ENCODE results near the gene PHACTR3. TPM values are rescaled to one million over a fixed set of nuclear protein-coding genes. Genes with fewer than 3 reads are reported as not detected.

Gene PHACTR3
- total and polyA plus RNA-seq, 2 donors (not counting 1 experiment from before 2014, with no cell fraction given) = not detected

DNA sequence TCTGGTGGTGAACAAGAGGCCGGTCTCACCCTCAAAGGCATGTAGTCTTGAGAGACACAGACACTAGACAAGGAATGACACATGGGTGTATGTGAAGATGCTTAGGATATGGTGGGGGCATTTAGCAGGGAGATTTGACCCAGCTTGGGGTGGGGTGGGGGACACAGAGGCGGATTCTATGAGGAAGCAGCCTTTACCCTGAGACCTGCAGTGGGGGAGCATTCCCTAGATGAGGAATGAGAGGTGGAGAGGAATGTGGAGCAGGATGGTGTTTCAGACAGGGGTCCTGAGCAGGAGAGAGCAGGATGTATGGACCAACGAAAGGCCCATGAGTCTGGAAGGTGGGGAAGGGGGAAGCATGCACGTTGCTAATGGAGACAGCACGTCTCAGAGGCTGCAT, 57.8 kb downstream of the PHACTR3 start:
- H3K36me3 ChIP-seq (ENCODE audit: control insufficient read depth, insufficient read depth, low read length) = no peaks in the 10 kb centered on the region
- H3K27me3 ChIP-seq (ENCODE audit: control insufficient read depth, insufficient read depth, low read length) = no peaks in the 10 kb centered on the region
- DNase-seq (ENCODE audit: low read depth in 2 of 2) = no peak
- H2AFZ ChIP-seq (ENCODE audit: low read length) = no peak overlapping the region
- H4K20me1 ChIP-seq (ENCODE audit: control insufficient read depth, extremely low read depth, insufficient read depth, low read length) = no peaks in the 10 kb centered on the region
- TF ChIP-seq, protein P1, sequence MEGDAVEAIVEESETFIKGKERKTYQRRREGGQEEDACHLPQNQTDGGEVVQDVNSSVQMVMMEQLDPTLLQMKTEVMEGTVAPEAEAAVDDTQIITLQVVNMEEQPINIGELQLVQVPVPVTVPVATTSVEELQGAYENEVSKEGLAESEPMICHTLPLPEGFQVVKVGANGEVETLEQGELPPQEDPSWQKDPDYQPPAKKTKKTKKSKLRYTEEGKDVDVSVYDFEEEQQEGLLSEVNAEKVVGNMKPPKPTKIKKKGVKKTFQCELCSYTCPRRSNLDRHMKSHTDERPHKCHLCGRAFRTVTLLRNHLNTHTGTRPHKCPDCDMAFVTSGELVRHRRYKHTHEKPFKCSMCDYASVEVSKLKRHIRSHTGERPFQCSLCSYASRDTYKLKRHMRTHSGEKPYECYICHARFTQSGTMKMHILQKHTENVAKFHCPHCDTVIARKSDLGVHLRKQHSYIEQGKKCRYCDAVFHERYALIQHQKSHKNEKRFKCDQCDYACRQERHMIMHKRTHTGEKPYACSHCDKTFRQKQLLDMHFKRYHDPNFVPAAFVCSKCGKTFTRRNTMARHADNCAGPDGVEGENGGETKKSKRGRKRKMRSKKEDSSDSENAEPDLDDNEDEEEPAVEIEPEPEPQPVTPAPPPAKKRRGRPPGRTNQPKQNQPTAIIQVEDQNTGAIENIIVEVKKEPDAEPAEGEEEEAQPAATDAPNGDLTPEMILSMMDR (conservative IDR thresholded peaks at IDR 0.05 in 1 of 2, IDR thresholded peaks at IDR 0.05 in 1 of 2; ENCODE audit: low read depth in 1 of 2, low read length in 2 of 2) = no peak
- no peak for TF ChIP-seq EZH2 (IDR thresholded peaks at IDR 0.05; ENCODE audit: low read length, missing control alignments)
- H3K4me2 ChIP-seq (ENCODE audit: extremely low read depth, insufficient read depth, low read length) = no peak overlapping the region
- no peaks in the 10 kb centered on the region for H3K9me3 ChIP-seq (ENCODE audit: control insufficient read depth, insufficient read depth, low read depth, low read length)
- no peak overlapping the region for H3K27ac ChIP-seq (ENCODE audit: insufficient read depth, low read length)
- H3K4me1 ChIP-seq (ENCODE audit: control insufficient read depth, extremely low read depth, insufficient read depth, low read length) = no peaks in the 10 kb centered on the region
- no peaks in the 10 kb centered on the region for H3K79me2 ChIP-seq (ENCODE audit: control insufficient read depth, insufficient read depth, low read length)
- H3K4me3 ChIP-seq (replicated peaks in 1 of 4; ENCODE audit: control extremely low read depth in 1 of 4, insufficient read depth in 1 of 4, low read depth in 3 of 4, low read length in 4 of 4) = no peak overlapping the region
- H3K9ac ChIP-seq (ENCODE audit: insufficient read depth, low read length) = no peak overlapping the region

DNA sequence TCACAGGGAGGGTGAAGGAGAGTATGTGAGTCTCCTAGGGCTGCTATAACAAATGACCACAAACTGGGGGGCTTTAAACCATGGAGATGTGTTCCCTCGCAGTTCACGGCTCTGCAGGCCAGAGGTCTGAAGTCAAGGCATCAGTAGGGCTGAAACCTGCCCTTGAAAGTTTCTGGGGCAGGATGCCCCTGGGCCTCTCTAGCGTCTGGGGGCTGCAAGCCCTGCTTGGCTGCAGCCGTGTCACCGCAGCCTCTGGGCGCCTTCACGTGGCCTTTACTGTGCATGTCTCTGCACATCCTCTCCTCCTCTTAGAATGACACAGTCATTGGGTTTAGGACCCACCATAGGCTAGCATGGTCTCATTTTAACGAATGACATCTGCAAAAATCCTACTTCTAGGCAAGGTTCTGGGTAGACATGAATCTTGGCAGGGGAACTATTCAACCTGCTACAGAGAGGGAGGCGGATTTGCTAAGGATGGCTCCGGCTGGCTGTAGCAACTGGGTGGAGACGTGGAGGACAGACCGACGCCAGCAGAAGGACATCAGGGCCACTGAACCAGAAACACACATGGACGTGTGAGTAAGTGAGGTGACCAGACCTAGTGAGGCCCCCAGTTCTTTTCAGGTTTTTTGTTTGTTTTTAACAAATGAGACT, 58.6 kb downstream of the PHACTR3 start:
- no peaks in the 10 kb centered on the region for H3K9me3 ChIP-seq (ENCODE audit: control insufficient read depth, insufficient read depth, low read depth, low read length)
- no peaks in the 10 kb centered on the region for H4K20me1 ChIP-seq (ENCODE audit: control insufficient read depth, extremely low read depth, insufficient read depth, low read length)
- H2AFZ ChIP-seq (ENCODE audit: low read length) = no peak overlapping the region
- no peaks in the 10 kb centered on the region for H3K4me1 ChIP-seq (ENCODE audit: control insufficient read depth, extremely low read depth, insufficient read depth, low read length)
- H3K27ac ChIP-seq (ENCODE audit: insufficient read depth, low read length) = no peak overlapping the region
- no peak overlapping the region for H3K4me3 ChIP-seq (replicated peaks in 1 of 4; ENCODE audit: control extremely low read depth in 1 of 4, insufficient read depth in 1 of 4, low read depth in 3 of 4, low read length in 4 of 4)
- H3K4me2 ChIP-seq (ENCODE audit: extremely low read depth, insufficient read depth, low read length) = no peak overlapping the region
- TF ChIP-seq, protein P1 (conservative IDR thresholded peaks at IDR 0.05 in 1 of 2, IDR thresholded peaks at IDR 0.05 in 1 of 2; ENCODE audit: low read depth in 1 of 2, low read length in 2 of 2) = no peak
- no peak for TF ChIP-seq EZH2 (IDR thresholded peaks at IDR 0.05; ENCODE audit: low read length, missing control alignments)
- DNase-seq (ENCODE audit: low read depth in 2 of 2) = no peak
- no peaks in the 10 kb centered on the region for H3K36me3 ChIP-seq (ENCODE audit: control insufficient read depth, insufficient read depth, low read length)
- no peaks in the 10 kb centered on the region for H3K27me3 ChIP-seq (ENCODE audit: control insufficient read depth, insufficient read depth, low read length)
- no peak overlapping the region for H3K9ac ChIP-seq (ENCODE audit: insufficient read depth, low read length)
- no peaks in the 10 kb centered on the region for H3K79me2 ChIP-seq (ENCODE audit: control insufficient read depth, insufficient read depth, low read length)

DNA sequence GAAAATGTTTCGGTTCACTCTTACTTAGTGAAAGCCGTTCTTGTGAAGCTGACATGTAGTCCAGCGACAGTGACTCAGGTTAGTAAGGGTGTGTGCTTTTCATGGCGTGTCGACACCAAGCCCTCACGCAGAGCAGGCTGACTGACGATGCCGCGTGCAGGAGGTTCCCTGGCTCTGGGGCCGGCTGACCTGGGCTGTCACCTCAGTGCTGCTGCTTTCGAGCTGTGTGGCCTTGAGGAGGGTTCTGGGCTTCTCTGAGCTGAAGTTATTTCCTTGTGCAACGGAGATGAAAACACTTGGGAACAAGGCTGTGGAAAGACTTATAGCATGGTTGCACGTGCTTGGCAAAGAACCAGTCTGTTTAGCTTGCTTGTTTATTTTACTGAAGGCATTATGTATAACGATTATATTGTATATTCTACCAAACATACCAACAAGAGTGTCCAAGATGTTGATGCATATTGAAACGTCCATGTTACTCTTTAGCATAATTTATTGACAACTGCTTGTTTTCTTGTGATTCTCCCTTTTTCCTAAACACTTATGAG, 59.2 kb downstream of the PHACTR3 start:
- DNase-seq (ENCODE audit: low read depth in 2 of 2) = no peak
- no peak overlapping the region for H3K9ac ChIP-seq (ENCODE audit: insufficient read depth, low read length)
- H3K79me2 ChIP-seq (ENCODE audit: control insufficient read depth, insufficient read depth, low read length) = no peaks in the 10 kb centered on the region
- no peak overlapping the region for H3K4me3 ChIP-seq (replicated peaks in 1 of 4; ENCODE audit: control extremely low read depth in 1 of 4, insufficient read depth in 1 of 4, low read depth in 3 of 4, low read length in 4 of 4)
- H3K4me1 ChIP-seq (ENCODE audit: control insufficient read depth, extremely low read depth, insufficient read depth, low read length) = no peaks in the 10 kb centered on the region
- no peak for TF ChIP-seq EZH2 (IDR thresholded peaks at IDR 0.05; ENCODE audit: low read length, missing control alignments)
- TF ChIP-seq, protein P1 (conservative IDR thresholded peaks at IDR 0.05 in 1 of 2, IDR thresholded peaks at IDR 0.05 in 1 of 2; ENCODE audit: low read depth in 1 of 2, low read length in 2 of 2) = no peak
- H3K4me2 ChIP-seq (ENCODE audit: extremely low read depth, insufficient read depth, low read length) = no peak overlapping the region
- no peak overlapping the region for H3K27ac ChIP-seq (ENCODE audit: insufficient read depth, low read length)
- H2AFZ ChIP-seq (ENCODE audit: low read length) = no peak overlapping the region
- H3K9me3 ChIP-seq (ENCODE audit: control insufficient read depth, insufficient read depth, low read depth, low read length) = no peaks in the 10 kb centered on the region
- H3K27me3 ChIP-seq (ENCODE audit: control insufficient read depth, insufficient read depth, low read length) = no peaks in the 10 kb centered on the region
- H3K36me3 ChIP-seq (ENCODE audit: control insufficient read depth, insufficient read depth, low read length) = no peaks in the 10 kb centered on the region
- H4K20me1 ChIP-seq (ENCODE audit: control insufficient read depth, extremely low read depth, insufficient read depth, low read length) = no peaks in the 10 kb centered on the region
